Heart left ventricle (tissue), 16 donors: ENCODE measurements around the gene CSMD2. TPM values are rescaled to one million over a fixed set of nuclear protein-coding genes. Genes with fewer than 3 reads are reported as not detected.

ENCODE experiments used
- ATAC-seq, 4 donors: fragments of 200-7000 bp; cut with Tn5 transposase; one replicate each; pipeline ENCODE4 v1.9.1; 2020 to 2022; ENCODE audit warnings: moderate library complexity in 4 of 4, mild to moderate bottlenecking in 3 of 4, moderate number of reproducible peaks in 1 of 4
- DNase-seq, 5 donors: peaks; one replicate each; pipeline ENCODE4 v3.0.0-alpha.2; 2020
- H3K27ac ChIP-seq, 12 donors: fragments of 200-600 bp; sonication (generic) in 4 of 12; one replicate each; pipeline versions ENCODE4 v1.5.0 to v1.8.0; 2016 to 2022; ENCODE audit warnings: mild to moderate bottlenecking in 2 of 12
- H3K27me3 ChIP-seq, 9 donors: fragments of 200-600 bp; sonication (generic) in 2 of 9; one replicate each; pipeline versions ENCODE4 v1.5.1 to v1.8.0; 2016 to 2022; ENCODE audit warnings: mild to moderate bottlenecking in 3 of 9
- H3K36me3 ChIP-seq, 9 donors: fragments of 200-600 bp; sonication (generic) in 2 of 9; one replicate each; pipeline versions ENCODE4 v1.5.0 to v1.8.0; 2018 to 2022; ENCODE audit warnings: mild to moderate bottlenecking in 2 of 9
- H3K4me1 ChIP-seq, 12 donors: fragments of 200-600 bp; sonication (generic) in 4 of 12; one replicate each; pipeline versions ENCODE4 v1.5.0 to v1.8.0; 2016 to 2022; ENCODE audit warnings: mild to moderate bottlenecking in 3 of 12
- H3K4me3 ChIP-seq, 12 donors: fragments of 200-600 bp; sonication (generic) in 4 of 12; one replicate each; pipeline versions ENCODE4 v1.5.0 to v1.8.0; 2017 to 2022; ENCODE audit warnings: mild to moderate bottlenecking in 9 of 12, moderate library complexity in 4 of 12
- H3K9me3 ChIP-seq, 12 donors: fragments of 200-600 bp; sonication (generic) in 4 of 12; one replicate each; pipeline versions ENCODE4 v1.5.0 to v1.8.0; 2016 to 2022; ENCODE audit warnings: mild to moderate bottlenecking in 1 of 12
- POLR2A ChIP-seq, 2 donors: fragments of 450-650 bp; IDR thresholded peaks; one replicate each; pipeline ENCODE4 v1.6.1; 2017; ENCODE audit warnings: antibody characterized with exemption in 2 of 2, mild to moderate bottlenecking in 2 of 2, moderate library complexity in 2 of 2
- WGBS, 4 donors: extraction: QIAGEN DNeasy Blood & Tissue Kit in 2 of 4; methylation state at CpG; one replicate each; pipeline versions ENCODE4 v1.1.5 to v1.1.7; 2013 to 2018; 5-methylcytosine and 5-hydroxymethylcytosine counted together
- intact Hi-C, 10 donors: fragments of 100-400 bp; cut with DNase I; formaldehyde crosslinking; loops; one replicate each; pipeline versions ENCODE4 v1.11.1 to v1.14.2; 2022
- polyA plus RNA-seq, 2 donors: library from polyadenylated mRNA; stranded (reverse); fragments of 200-250 nt; gene quantifications; one replicate each; pipeline ENCODE4 v1.2.3, GENCODE V29; 2013
- total RNA-seq, 9 donors: library from RNA; depleted of rRNA in 2 of 9; stranded (reverse); fragments of >200 nt in 2 of 9; fragmentation: NEBNext Ultra II Directional in 3 of 9; extraction: Animal tissue kit (Norgen Biotek cat#: 25700) in 3 of 9; gene quantifications; one replicate each; pipeline versions ENCODE4 v1.1.0 to v1.2.4, GENCODE V29; 2016 to 2023
- TF ChIP-seq, protein P1 (sequence below), 12 donors: fragments of 200-600 bp; sonication (generic) in 4 of 12; IDR thresholded peaks; one replicate each; pipeline versions ENCODE4 v1.5.0 to v1.8.0; 2018 to 2022; ENCODE audit warnings: antibody characterized with exemption in 12 of 12, mild to moderate bottlenecking in 5 of 12
- donor health status: ischemic (EF 13 %, LVEDD 7.1; RV severe dilation, severe dysfunction).
- donor health status: healthy with polysubstance abuse.
- donor health status: DM: no; HTN: yes; CAD: no.
- donor health status: DM: no; HTN: no; CAD: no.
- donor health status: ischemic (EF 25% LVEDD 6.9; RV normal size, moderate dysfunction).
- donor health status: ischemic (EF 25% LVEDD 5.7; RV mildly dilated, moderate dysfunction).
- donor health status: healthy.
- donor health status: DM: yes; HTN: yes; CAD: no.
- donor health status: ischemic (EF 35%, LVEDD 5.7; RV mildly dilated, moderate dysfunction).
- donor health status: nonischemic (EF 11% LVEDD 7.7; RV severe dilation, severe dysfunction).
- donor health status: DM: yes; HTN: yes; CAD: no.
- donor health status: PGD.
- donor health status: ischemic (EF 29% LVEDD 5.4; RV normal size, mild dysfunction).
- donor health status: nonischemic (EF 23%, LVEDD 6.1; RV moderate dilation, normal function).

The CSMD2 gene
- total and polyA plus RNA-seq, 11 donors, result 0.02 to 0.79 (median 0.22) TPM

DNA sequence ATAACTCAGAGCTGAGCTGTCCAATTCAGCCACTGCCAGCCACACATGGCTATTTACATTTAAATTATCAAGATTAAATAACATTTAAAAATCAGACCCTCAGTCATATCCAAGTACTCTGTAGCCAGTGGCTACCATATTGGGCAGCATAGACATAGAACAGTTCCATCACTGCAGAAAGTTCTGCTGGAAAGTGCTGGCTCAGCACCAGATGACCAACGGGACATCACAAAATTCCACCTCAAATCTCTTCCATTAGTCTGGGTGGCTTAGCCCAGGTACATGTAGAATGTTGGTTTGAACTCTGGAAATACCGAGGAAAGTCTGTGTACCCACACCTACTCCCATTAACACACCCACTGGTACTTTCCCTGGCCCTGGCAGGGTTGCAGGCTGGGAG is 563.3 kb downstream of the CSMD2 start:
- WGBS, 4 donors, result 82 to 96% (median 86%) methylated on average over 2 of the region's 2 CpGs
- Histone ChIP-seq H3K27ac (no peak overlapping the region), H3K4me1 (peaks cover 0 to 20% (median 4%) of the 10 kb centered on the region in 12 donors), H3K27me3 (no peaks in the 10 kb centered on the region), H3K4me3 (no peak overlapping the region), H3K36me3 (no peaks in the 10 kb centered on the region), H3K9me3 (no peaks in the 10 kb centered on the region)
- intact Hi-C loops, result loop anchor here in 3 of 10 donors (5.0 to 10.0 kb wide), 3 partner anchors 129 to 377 kb away; partner anchors contain the start of gene ZSCAN20 (in 1 of the 3)
- DNase-seq (no peak), ATAC-seq (no peak)
- TF ChIP-seq POLR2A (IDR thresholded peaks at IDR 0.05), result no peak
- TF ChIP-seq, protein P1, sequence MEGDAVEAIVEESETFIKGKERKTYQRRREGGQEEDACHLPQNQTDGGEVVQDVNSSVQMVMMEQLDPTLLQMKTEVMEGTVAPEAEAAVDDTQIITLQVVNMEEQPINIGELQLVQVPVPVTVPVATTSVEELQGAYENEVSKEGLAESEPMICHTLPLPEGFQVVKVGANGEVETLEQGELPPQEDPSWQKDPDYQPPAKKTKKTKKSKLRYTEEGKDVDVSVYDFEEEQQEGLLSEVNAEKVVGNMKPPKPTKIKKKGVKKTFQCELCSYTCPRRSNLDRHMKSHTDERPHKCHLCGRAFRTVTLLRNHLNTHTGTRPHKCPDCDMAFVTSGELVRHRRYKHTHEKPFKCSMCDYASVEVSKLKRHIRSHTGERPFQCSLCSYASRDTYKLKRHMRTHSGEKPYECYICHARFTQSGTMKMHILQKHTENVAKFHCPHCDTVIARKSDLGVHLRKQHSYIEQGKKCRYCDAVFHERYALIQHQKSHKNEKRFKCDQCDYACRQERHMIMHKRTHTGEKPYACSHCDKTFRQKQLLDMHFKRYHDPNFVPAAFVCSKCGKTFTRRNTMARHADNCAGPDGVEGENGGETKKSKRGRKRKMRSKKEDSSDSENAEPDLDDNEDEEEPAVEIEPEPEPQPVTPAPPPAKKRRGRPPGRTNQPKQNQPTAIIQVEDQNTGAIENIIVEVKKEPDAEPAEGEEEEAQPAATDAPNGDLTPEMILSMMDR (IDR thresholded peaks at IDR 0.05), result no peak

DNA sequence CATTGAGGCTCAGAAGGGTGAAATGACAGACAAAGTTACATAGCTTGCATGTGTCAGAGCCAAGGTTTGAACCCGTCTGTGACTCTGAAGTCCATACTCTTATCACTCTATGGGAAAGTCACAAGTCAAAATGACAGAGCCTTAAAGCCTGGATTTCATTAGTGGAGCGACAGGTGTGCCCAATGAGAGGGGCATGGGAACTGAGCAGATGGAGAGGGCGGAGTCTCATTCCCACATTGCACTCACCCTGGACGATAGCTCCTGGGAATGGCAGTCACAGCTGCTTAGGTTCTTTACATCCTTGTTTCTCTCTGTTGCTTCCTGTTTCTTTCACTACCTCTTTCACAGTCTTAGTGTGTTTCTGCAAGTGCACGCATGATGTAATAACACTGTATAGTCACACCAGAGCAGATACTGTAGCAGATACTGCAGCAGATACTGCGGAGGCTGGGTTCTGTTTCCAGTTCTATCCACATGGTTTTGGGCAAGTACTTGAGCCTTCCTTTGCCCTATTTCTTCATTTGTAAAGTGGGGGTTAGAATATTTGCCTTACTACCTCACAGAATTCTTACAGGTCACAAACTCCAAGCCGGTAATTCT is 565.4 kb downstream of the CSMD2 start:
- no peak for TF ChIP-seq POLR2A (IDR thresholded peaks at IDR 0.05)
- TF ChIP-seq, protein P1 (IDR thresholded peaks at IDR 0.05), result no peak
- intact Hi-C loops, result loop anchor here in 3 of 10 donors (5.0 to 10.0 kb wide), 3 partner anchors 127 to 375 kb away; partner anchors contain the start of gene ZSCAN20 (in 1 of the 3)
- no peaks in the 10 kb centered on the region for H3K9me3 ChIP-seq
- no peaks in the 10 kb centered on the region for H3K36me3 ChIP-seq
- ATAC-seq (no peak), DNase-seq (no peak)
- 83 to 85% (median 83%) methylated on average over 7 of the region's 7 CpGs for WGBS, 4 donors
- no peak overlapping the region for H3K27ac ChIP-seq
- H3K4me1 ChIP-seq, result peaks cover 0 to under 1% (median 0%) of the 10 kb centered on the region in 12 donors
- no peaks in the 10 kb centered on the region for H3K27me3 ChIP-seq
- H3K4me3 ChIP-seq, result no peak overlapping the region

DNA sequence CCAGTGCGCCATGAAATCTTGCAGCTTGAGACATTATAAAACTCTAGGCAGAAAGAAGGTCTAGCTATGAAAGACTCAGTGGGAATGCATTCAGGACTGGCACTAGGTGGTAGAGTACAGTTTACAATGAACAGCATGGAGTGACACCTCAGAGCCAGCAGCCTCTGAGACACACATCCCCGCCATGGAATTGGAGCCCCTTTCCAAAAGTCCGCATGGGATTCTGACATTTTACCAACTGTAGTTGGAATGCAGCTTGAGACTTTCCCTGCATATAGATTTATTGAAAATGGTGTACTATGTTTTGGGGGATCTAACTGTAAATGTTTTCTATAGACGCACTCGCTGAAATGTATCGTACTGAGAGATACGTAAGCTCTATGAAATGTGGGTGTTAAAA is 576.3 kb downstream of the CSMD2 start:
- intact Hi-C loops, result no loop called here
- no peak overlapping the region for H3K27ac ChIP-seq
- peaks cover 0 to 1% (median 0%) of the 10 kb centered on the region in 12 donors for H3K4me1 ChIP-seq
- H3K36me3 ChIP-seq, result no peaks in the 10 kb centered on the region
- H3K27me3 ChIP-seq, result no peaks in the 10 kb centered on the region
- WGBS, 4 donors, result 95 to 97% (median 96%) methylated on average over 7 of the region's 7 CpGs
- H3K4me3 ChIP-seq, result no peak overlapping the region
- ATAC-seq (no peak), DNase-seq (no peak)
- TF ChIP-seq, protein P1 (IDR thresholded peaks at IDR 0.05), result no peak
- no peak for TF ChIP-seq POLR2A (IDR thresholded peaks at IDR 0.05)
- no peaks in the 10 kb centered on the region for H3K9me3 ChIP-seq

DNA sequence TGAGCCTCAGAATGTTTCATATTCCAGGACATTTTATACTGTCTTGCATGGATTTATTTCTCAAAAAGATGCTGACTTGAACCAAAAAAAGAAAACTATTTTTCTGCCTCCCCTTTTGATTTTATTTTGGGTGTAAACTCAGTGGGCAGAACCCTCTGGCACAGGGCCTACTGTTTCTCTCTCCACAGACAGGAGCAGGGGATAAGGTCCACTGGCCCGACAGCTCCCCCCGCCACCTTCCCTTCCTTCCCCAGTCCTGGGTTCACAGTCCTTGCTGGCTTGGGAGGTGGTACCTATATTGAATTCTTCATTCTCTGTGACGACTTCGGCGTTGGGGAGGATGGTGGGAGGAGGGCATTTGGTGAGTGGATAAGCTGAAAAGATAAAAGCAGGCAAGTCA is 578.2 kb downstream of the CSMD2 start:
- 87 to 91% (median 89%) methylated on average over 5 of the region's 5 CpGs for WGBS, 4 donors
- Histone ChIP-seq H3K27ac (no peak overlapping the region), H3K4me1 (peaks cover 0 to 8% (median 0%) of the 10 kb centered on the region in 12 donors), H3K27me3 (no peaks in the 10 kb centered on the region), H3K4me3 (no peak overlapping the region), H3K36me3 (no peaks in the 10 kb centered on the region), H3K9me3 (no peaks in the 10 kb centered on the region)
- intact Hi-C loops, result no loop called here
- ATAC-seq (no peak), DNase-seq (no peak)
- TF ChIP-seq, protein P1 (IDR thresholded peaks at IDR 0.05), result no peak
- TF ChIP-seq POLR2A (IDR thresholded peaks at IDR 0.05), result no peak
